ENCODE data around the gene TRPC3. TPM values are rescaled to one million over a fixed set of nuclear protein-coding genes. Genes with fewer than 3 reads are reported as not detected.

The TRPC3 gene
- total and polyA plus RNA-seq, 4 donors: 0.06 to 0.33 (median 0.09) TPM

GRCh38 chr4:121876070-121876469, 75.8 kb downstream of the TRPC3 start:
- TF ChIP-seq GABPA (IDR thresholded peaks at IDR 0.05 in 1 of 2, conservative IDR thresholded peaks at IDR 0.05 in 1 of 2) (no peak), HNF4G (IDR thresholded peaks at IDR 0.05) (no peak), MAX (IDR thresholded peaks at IDR 0.05) (no peak)
- TF ChIP-seq, protein P1, sequence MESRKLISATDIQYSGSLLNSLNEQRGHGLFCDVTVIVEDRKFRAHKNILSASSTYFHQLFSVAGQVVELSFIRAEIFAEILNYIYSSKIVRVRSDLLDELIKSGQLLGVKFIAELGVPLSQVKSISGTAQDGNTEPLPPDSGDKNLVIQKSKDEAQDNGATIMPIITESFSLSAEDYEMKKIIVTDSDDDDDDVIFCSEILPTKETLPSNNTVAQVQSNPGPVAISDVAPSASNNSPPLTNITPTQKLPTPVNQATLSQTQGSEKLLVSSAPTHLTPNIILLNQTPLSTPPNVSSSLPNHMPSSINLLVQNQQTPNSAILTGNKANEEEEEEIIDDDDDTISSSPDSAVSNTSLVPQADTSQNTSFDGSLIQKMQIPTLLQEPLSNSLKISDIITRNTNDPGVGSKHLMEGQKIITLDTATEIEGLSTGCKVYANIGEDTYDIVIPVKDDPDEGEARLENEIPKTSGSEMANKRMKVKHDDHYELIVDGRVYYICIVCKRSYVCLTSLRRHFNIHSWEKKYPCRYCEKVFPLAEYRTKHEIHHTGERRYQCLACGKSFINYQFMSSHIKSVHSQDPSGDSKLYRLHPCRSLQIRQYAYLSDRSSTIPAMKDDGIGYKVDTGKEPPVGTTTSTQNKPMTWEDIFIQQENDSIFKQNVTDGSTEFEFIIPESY (IDR thresholded peaks at IDR 0.05): no peak
- H3K4me1 ChIP-seq (ENCODE audit: control insufficient read depth in 4 of 4, insufficient read depth in 4 of 4, low read length in 3 of 4): no peaks in the 10 kb centered on the region
- no peaks in the 10 kb centered on the region for H3K9me3 ChIP-seq (ENCODE audit: control insufficient read depth in 4 of 4, low read length in 3 of 4)
- H3K9ac ChIP-seq (ENCODE audit: low read depth in 1 of 2, low read length in 2 of 2): no peak overlapping the region
- H3K27ac ChIP-seq (ENCODE audit: low read depth in 1 of 2, low read length in 2 of 2): no peak overlapping the region
- H3K27me3 ChIP-seq (ENCODE audit: control insufficient read depth in 4 of 4, insufficient read depth in 4 of 4, low read length in 3 of 4): peaks cover 0 to 4% (median 0%) of the 10 kb centered on the region in 4 donors
- 86% methylated on average over 6 of the region's 6 CpGs for WGBS
- no peak for DNase-seq (ENCODE audit: low spot score)
- H3K36me3 ChIP-seq (ENCODE audit: control insufficient read depth in 4 of 4, insufficient read depth in 3 of 4, low read depth in 1 of 4, low read length in 3 of 4): no peaks in the 10 kb centered on the region
- H3K4me3 ChIP-seq (ENCODE audit: low read depth in 1 of 3, low read length in 3 of 3): no peak overlapping the region

DNA sequence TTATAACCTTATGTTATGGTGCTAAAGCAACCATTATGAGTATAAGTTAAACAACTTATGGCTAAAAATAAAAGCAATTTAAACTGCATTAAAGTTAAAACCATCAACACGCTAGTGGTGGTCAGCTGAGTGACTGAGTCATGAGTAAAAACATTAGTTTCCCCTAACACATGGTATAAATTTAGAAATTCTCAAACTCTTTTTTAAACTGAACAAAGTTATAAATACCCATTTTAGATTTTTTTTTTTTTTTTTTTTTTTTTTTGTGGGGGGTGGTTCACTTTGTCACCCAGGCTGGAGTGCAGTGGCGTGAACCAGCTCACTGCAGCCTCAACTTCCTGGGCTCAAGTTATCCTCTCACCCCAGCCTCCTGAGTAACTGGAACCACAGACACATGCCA, 76.2 kb downstream of the TRPC3 start:
- DNase-seq (ENCODE audit: low spot score): no peak
- TF ChIP-seq RXRA (IDR thresholded peaks at IDR 0.05) (no peak), TAF1 (conservative IDR thresholded peaks at IDR 0.05) (no peak), JUND (IDR thresholded peaks at IDR 0.05) (no peak), FOXA2 (IDR thresholded peaks at IDR 0.05) (no peak), HNF4A (conservative IDR thresholded peaks at IDR 0.05) (no peak), MAX (IDR thresholded peaks at IDR 0.05) (no peak)
- TF ChIP-seq, protein P2, sequence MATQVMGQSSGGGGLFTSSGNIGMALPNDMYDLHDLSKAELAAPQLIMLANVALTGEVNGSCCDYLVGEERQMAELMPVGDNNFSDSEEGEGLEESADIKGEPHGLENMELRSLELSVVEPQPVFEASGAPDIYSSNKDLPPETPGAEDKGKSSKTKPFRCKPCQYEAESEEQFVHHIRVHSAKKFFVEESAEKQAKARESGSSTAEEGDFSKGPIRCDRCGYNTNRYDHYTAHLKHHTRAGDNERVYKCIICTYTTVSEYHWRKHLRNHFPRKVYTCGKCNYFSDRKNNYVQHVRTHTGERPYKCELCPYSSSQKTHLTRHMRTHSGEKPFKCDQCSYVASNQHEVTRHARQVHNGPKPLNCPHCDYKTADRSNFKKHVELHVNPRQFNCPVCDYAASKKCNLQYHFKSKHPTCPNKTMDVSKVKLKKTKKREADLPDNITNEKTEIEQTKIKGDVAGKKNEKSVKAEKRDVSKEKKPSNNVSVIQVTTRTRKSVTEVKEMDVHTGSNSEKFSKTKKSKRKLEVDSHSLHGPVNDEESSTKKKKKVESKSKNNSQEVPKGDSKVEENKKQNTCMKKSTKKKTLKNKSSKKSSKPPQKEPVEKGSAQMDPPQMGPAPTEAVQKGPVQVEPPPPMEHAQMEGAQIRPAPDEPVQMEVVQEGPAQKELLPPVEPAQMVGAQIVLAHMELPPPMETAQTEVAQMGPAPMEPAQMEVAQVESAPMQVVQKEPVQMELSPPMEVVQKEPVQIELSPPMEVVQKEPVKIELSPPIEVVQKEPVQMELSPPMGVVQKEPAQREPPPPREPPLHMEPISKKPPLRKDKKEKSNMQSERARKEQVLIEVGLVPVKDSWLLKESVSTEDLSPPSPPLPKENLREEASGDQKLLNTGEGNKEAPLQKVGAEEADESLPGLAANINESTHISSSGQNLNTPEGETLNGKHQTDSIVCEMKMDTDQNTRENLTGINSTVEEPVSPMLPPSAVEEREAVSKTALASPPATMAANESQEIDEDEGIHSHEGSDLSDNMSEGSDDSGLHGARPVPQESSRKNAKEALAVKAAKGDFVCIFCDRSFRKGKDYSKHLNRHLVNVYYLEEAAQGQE (IDR thresholded peaks at IDR 0.05): no peak
- TF ChIP-seq, protein P1 (IDR thresholded peaks at IDR 0.05): no peak
- TF ChIP-seq, protein P3, sequence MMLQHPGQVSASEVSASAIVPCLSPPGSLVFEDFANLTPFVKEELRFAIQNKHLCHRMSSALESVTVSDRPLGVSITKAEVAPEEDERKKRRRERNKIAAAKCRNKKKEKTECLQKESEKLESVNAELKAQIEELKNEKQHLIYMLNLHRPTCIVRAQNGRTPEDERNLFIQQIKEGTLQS (IDR thresholded peaks at IDR 0.05): no peak
- H3K36me3 ChIP-seq (ENCODE audit: control insufficient read depth in 4 of 4, insufficient read depth in 3 of 4, low read depth in 1 of 4, low read length in 3 of 4): no peaks in the 10 kb centered on the region
- WGBS: 63% methylated on average over 2 of the region's 2 CpGs
- H3K4me3 ChIP-seq (ENCODE audit: low read depth in 1 of 3, low read length in 3 of 3): no peak overlapping the region
- no peak overlapping the region for H3K27ac ChIP-seq (ENCODE audit: low read depth in 1 of 2, low read length in 2 of 2)
- no peak overlapping the region for H3K9ac ChIP-seq (ENCODE audit: low read depth in 1 of 2, low read length in 2 of 2)
- peaks cover 0 to 4% (median 0%) of the 10 kb centered on the region in 4 donors for H3K27me3 ChIP-seq (ENCODE audit: control insufficient read depth in 4 of 4, insufficient read depth in 4 of 4, low read length in 3 of 4)
- H3K4me1 ChIP-seq (ENCODE audit: control insufficient read depth in 4 of 4, insufficient read depth in 4 of 4, low read length in 3 of 4): no peaks in the 10 kb centered on the region
- no peaks in the 10 kb centered on the region for H3K9me3 ChIP-seq (ENCODE audit: control insufficient read depth in 4 of 4, low read length in 3 of 4)

All from liver (tissue), 9 donors.